Occipital lobe (tissue), 2 donors: ENCODE results near the gene ORC1. TPM values are rescaled to one million over a fixed set of nuclear protein-coding genes. Genes with fewer than 3 reads are reported as not detected.
A peak's percentile ranks its signal among the peaks of the same experiment; 100 is the strongest.

ENCODE experiments used
- DNase-seq: peaks from one replicate; lab custom pipeline; 2025; lab: John Stamatoyannopoulos, UW
- total RNA-seq: library from RNA; depleted of rRNA; stranded (reverse); fragments of >200 nt; gene quantifications from one replicate; pipeline ENCODE4 v1.2.3, GENCODE V29; 2014

The ORC1 gene
- total RNA-seq = 0.94 TPM

DNA sequence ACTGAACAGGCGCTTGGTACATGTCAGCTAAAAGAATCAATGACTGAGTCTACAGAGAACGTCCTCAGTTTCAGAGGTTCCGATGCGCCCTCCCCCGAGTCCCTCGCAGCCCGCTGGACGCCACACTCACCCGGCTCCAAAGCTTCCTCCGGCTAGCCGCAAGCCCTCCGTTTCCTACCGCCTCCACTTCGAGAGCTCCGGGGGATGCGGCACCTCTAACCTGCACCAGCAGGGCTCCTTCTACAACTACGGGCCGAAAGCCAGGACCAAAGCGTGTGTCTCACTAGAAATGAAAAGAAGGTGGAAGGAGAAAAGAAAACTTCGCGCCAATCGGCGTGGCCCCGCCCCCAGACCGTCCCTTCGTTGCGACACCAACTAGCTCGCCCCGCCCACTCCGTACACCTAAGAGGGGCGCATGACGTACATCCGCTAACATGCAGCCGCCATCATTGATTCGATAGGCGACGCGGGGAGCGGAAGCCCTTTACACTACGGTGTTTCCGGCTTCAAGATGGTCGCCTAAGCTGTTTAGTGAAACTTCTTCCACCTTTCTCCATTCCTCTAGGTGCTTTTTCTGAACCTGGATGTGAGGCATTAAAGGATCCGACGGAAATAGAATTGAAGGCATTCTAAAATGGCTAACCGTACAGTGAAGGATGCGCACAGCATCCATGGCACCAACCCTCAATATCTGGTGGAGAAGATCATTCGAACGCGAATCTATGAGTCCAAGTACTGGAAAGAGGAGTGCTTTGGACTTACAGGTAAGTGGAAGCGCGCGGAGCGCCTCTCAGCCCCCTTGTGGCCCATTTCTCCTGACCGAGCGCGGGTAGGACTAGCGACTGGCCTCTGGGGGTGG, at the start of gene ORC1, which contains the start of gene PRPF38A:
Gene ORC1 (minus strand): TSS at position 308 of the 859 bp plus-strand sequence. CDS start 2,200 bp downstream, outside the sequence.
Gene PRPF38A (plus strand): TSS at position 487 of the 859 bp plus-strand sequence. CDS start 148 bp downstream, at position 635.
- DNase-seq = peak; percentile 91

DNA sequence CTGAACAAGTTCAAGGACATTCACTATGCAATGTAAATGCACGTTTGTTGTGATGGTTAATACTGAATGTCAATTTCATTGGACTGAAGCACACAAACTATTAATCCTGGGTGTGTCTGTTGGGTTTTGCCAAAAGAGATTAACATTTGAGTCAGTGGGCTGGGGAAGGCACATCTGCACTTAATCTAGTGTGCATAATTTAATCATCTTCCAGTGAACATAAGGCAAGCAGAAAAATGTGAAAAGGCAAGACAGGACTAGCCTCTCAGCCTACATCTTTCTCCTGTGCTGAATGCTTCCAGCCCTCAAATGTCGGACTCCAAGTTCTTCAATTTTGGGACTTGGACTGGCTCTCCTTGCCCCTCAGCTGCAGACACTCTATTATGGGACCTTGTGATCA, 40.2 kb upstream of the ORC1 start:
- no peak for DNase-seq

DNA sequence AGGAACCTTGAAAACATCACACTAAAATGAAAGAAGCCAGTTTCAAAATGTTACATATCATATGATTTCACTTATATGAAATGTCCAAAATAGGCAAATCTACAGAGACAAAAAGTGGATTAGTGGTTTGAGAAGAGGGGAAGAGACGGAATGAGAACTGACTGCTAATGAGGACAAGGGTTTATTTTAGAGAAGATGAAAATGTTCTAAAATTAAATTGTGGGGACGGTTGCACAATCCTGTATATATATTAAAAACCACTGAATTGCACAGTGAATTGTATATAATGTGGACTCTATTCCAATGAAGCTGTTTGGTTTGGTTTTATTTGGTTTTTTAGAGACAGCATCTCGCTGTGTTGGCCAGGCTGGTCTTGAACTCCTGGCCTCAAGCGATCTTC, 35.8 kb upstream of the ORC1 start:
- no peak for DNase-seq

DNA sequence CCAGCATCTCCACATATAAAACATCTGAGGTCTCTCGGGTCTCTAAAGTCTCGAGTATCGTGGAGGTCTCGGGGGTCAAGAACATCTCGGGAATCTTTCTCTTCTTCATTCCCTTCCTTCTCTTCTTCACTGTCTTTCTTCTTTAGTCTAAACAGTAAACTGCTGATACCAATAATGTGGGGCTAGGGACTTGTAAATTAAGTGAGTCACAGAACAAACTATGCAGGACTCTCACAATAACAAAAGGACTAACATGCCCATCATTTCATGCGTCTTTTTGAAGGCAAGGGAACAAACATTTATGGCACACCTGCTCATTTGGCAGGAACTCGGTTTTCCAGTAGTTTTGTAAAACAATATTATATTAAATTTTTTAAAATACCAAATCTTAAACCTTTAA, 32.6 kb upstream of the ORC1 start:
- no peak for DNase-seq

DNA sequence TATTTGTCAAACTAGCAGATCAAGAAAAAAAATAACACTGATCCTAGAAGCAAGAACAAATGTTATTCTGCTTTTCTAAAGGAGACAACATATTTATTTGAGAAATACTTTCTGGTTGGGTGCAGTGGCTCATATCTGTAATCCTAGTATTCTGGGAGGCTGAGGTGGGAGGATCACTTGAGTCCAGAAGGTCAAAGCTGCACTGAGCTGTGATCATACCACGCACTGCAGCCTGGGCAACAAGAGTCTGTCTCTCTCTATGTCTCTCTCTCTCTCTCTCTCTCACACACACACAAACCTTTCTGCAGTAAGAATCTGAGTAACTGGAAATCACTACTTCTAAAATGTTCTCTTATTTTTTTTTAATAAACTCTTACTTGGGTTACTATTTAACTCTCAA, 31.4 kb upstream of the ORC1 start:
- no peak for DNase-seq

DNA sequence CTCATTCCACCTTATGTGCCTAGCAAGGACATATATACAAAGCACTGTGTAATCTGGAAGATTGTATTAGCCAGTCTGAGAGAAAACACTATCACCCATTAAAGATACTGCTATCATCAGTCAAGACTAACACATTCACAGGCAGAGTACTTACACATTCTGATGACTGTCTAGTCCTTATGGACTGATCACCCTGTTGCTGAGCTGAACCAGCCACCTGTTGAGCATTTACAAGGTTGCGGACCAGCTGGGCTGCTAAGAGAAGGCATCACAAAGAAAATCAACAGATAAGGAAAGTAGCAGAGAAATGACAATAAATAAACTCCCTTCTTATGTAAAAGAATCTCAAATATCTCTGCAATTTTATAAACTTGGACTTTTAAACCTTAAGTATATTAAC, 31.0 kb upstream of the ORC1 start:
- no peak for DNase-seq

DNA sequence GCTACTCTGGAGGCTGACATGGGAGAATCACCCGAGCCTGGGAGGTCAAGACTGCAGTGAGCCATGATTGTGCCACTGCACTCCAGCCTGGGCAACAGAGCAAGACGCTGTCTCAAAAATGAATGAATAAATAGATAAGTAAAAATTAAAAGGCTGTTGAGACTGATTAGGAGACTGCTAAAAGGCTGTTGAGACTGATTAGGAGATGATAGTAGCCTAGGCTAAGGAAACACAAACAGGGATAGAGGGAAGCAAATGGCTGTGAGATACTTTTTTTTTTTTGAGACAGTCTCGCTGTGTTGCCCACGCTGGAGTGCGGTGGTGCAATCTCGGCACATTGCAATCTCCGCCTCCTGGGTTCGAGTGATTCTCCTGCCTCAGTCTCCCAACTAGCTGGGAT, 28.6 kb upstream of the ORC1 start:
- no peak for DNase-seq

DNA sequence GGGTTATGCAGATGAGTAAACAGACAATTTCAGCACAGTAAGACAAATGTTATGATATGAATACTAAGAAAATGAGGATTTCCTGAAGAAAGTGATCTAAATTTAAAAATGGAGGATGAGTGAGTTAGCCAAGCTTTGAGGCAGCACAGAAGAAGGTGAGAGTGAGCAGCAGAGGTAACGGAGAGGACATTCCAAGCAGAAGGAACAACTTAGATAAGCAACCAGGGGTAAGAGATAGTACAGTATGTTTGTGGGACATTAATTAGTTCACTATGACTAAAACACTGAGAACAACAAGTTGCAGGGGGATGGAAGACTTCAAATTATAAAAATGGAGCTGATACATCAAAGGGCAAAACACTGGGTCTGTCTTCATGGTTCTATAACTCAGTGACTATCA, 22.9 kb upstream of the ORC1 start:
- no peak for DNase-seq

DNA sequence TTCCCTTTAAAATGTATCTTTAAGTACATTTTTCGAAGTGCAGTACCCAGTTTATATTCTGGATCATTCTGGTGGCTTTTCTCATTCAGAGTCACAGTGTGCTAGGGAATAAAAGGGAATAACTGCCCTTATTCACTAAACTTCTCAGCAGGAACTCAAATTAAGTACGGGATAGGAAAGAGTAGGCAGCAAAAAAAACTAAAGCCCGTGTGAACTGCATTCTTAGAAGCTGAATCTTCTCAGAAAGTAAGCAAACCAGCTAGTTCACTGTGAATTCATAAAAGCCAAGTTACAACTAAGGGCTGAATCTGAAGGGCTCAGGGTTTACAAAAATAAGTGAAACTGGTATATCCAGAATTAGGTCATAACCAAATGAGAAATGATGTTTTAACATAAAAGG, 22.1 kb upstream of the ORC1 start:
- DNase-seq = no peak

DNA sequence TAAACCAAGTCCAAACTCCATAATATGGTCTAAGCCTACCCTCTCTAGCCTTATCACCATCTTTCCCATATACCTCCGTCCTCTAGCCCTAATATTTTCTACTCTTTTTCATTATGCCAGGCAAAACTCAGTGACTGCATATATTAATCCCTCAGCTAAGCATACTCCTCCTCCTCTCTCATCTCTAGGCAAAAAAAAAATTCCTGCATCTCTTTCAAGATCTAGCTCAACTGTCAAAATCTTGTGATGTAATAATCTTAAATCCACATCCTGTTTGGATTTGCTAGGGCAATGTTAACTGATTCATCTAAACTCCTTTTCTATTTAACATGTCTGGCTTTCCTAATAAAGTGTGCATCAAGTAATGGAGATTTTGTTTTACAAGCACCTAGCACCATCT, 20.6 kb upstream of the ORC1 start:
- DNase-seq = no peak

DNA sequence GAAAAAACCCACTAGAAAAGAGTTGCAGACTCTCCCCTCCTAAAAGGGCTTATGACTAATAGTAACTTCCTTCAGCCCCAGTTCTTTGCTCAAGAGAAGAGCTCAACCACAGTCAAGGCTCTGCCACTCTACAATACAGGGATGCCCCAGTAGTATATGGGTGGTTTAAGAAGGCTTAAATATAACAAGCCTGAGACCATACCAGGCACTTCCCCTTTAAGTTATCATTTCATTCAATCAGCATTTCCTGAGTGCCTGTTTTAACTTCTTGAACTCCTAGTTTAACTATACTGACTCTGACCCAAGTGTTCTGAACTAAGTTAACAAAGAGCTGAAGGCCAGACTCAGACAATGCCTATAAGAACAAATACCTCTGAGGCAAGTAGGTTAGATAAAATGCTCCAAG, 20.0 kb upstream of the ORC1 start:
- no peak for DNase-seq

DNA sequence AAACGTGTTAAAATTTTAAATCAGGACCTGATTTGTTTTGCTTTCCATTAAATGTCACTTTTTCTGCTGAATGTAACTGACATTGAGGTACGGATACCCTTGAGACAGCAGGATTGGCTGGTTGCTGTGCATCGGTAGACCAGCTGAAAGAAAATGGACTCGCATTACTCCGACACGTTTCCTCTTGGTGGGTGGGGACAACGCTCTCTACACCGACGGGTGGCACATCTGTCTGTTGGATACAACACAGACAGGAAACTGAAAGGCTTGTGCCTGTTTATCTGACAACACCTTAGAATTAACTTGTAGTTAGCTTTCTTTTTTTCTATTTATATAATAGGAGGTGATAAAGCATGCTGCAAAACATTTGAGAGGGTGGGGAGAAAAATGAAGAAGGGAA, 19.5 kb upstream of the ORC1 start:
- no peak for DNase-seq

DNA sequence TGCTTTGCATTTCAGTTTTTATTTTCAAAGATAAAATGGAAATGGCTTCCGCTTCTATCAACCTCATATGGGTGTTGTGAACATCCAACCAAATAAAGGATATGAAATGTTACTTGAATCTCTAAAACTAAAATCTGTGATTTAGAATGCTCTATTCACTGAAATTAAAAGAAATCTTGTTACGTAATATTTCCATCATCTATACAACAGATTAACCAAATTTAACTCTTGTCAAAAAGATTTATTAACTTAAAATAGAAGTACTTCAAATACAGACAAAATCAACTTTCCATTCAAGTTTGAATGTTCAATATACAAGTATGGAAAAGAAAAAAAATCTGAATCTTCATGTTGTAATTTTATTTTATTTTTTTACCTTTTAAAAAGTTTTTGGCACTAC, 18.8 kb upstream of the ORC1 start:
- no peak for DNase-seq

DNA sequence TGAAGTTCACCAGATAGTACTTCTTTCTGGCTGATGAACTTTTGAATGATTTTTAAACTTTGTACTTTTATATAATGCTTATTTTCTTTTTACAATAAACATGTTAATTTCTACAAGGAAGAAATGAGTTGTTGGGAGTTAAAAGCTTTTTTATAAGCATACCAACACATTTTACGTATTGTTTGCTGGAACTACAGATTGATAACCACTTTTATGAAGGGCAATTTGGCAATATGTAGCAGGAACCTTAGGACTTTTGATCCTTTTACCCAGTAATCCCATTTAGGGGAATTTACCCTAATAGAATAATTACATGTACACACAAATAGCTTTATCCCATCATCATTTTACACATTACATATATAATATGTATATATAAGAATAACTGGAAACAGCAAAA, 16.5 kb upstream of the ORC1 start:
- no peak for DNase-seq

DNA sequence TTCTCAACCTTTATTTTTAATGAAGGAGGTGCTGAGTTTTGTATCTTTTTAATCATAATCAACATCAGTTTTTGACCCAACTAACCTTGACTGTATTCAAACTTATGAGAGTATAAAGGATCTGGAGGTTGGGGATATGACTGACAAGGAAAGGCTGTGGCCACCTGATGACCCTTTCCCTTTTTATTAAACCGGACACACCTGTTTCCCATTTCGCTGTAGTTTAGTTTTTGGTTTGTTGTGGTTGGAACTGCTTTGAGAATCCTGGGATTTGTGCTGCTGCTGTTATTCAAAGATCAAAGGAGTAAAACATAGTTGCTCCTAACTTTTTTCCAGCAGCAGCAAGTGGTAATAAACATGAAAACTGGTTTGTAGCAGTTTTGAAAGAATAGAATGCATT, 12.6 kb upstream of the ORC1 start:
- DNase-seq = no peak

DNA sequence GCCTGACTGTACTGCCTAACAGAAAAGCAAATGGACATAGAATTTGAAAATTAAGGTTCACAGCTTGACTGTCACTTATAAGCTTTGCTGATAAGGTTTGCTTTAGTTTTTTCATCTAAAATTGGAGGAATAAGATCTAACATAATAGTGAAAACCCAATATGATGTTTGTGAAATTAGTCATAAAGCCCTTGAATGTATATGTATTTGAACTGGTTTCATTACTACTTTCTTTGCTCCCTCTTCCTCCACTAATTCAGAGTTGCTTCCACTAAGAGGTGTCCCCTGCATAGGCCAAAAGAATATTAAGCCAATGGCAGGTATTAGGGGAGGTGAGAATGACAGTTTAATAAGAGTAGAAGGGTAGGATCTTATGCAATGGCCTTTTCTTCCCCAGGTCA, 10.7 kb upstream of the ORC1 start:
- no peak for DNase-seq

DNA sequence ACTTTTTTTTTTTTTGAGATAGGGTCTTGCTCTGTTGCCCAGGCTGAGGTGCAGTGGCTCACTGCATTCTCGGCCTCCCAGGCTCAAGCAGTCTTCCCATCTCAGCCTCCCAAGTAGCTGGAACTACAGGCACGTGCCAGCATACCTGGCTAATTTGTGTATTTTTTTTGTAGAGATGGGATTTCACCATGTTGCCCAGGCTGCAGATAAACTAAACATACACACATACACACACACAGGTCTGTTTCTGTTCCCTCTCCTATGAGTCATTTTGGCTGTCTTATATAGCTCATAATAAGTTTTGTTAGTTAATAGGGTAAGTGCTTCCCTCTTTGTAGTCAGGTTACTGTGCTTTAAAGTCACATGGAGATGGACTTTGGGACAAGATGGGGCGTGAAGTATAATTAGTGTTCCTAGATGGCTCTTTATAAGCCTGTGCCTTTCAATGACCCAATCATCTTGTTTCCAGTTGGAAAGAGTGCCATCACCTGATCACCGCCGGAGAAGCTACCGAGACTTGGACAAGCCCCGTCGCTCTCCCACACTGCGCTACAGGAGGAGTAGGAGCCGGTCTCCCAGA, 9.3 kb upstream of the ORC1 start:
- DNase-seq = no peak

DNA sequence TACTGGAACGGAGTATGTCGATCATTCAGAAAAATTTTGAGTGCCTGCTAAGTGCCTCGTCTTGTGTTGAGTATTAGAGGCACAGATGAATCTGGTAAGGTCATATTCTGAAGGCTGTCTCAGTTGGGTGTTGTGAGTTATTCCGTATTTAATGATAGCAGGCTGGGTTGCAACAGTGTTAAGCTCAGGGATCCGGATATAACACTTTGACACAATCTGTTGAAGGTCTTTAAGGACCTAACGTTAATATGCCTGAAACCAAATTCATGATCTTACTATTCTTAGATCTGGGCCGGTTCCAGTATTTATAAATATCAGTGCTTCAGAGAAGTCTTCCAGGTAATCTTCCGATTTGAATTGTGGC, 734 bp upstream of the ORC1 start:
- DNase-seq = no peak

DNA sequence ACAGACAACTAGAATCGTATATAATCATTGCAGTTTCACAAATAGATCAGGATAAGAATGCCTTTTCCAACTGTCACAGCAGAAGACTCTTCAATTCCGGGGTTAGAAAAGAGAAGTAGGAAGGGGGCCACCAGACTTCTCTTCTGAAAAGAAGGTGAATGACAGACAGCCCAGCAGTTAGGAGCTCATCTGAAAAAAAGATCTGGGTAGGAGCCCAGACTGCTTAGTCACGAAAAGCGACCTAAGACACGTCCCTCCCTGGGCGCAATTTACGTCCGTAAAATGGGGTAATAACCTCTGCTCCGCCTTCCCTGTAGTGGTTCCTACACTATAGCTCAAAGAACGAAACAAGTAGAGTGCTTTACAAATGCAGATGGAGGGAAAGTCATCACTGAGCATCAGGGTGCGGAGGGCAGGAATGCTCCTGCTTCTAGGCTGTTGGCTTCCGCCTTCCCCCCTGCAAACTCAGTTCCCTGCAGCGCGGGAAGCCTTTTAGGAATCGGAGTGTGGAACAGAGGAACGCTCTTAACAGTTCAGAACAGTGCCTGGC, 582 bp downstream of the ORC1 start:
- DNase-seq = no peak

DNA sequence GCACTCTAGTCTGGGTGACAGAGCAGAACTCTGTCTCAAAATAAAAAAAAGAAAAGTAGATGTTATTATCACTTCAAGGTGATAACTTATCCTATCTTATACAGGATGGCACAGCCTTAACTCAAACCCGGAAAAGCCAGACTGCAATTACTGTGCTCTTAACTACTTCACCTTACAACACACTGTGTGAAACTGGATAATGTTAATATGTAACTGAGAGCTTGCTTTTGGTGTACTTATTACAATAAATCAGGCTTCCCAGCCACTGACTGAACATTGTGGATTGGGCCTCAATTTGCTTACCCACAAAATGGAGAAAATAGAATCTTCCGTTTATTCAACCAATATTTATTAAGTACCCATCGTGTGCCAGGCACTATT, 1.4 kb downstream of the ORC1 start:
- no peak for DNase-seq

DNA sequence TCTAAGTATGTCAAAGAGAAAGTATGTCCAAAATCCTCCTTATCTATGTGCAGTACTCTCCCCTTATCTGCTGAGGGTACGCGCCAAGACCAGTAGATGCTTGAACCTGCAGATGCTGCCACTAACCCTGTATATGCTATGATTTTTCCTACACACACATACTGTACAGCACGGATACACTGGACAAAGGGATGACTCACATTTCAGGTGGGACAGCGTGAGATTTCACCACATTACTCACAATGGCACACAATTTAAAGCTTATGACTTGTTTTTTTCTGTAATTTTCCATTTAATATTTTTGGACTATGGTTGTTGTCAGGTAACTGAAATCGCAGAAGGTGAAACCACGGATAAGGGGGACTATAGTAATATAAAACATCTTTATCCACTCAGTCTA, 4.1 kb downstream of the ORC1 start:
- DNase-seq = no peak

DNA sequence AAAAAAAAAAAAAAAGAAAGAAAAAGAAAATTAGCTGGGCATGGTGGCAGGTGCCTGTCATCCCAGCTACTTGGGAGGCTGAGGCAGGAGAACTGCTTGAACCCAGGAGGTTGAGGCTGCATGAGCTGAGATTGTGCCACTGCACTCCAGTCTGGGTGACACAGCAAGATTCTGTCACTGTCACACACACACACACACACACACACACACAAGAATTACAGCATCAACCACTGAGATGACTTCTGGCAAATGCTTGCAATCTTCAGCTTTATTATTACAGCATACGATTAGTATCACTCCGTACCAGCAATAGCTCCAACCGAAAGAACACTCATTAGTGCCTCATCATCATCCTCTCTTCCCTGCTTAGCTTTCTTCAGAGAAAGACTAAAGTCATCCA, 4.6 kb downstream of the ORC1 start:
- DNase-seq = no peak

DNA sequence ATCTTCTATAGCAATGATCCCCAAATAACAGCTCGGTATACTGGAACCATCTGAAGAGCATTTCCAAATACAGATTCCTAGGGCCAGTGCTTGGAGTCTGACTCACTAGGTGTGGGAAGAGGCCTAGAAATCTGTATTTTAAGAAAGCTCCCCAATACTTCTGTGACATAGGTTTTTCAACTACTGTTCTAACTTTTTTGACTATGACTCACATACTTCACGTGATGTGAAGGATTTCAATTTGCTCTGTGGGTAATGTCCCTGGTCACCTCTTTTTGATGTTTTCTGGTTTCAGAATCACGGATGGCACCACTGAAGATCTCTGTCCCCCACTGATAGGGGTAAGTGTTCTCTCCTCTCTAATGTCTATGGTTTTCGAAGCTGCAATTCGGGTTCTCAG, 11.0 kb downstream of the ORC1 start:
- DNase-seq = no peak
